HG03520 (cell line): Measurements from ENCODE around the gene GNAT1.
"Not testable (repeated sequence)": the region's sequence is repeated elsewhere in the genome, so short reads cannot be mapped to it uniquely, and the experiment has no call there.

Source experiments
- ATAC-seq: cut with Tn5 transposase; IDR thresholded peaks from one replicate; pipeline ENCODE4 v1.9.1; 2021; ENCODE audit warnings: mild to moderate bottlenecking, moderate library complexity; ENCODE audit not compliant: unreplicated experiment

The GNAT1 gene

GRCh38 chr3:50217681-50218080 is 26.3 kb downstream of the GNAT1 start:
- no peak for ATAC-seq

GRCh38 chr3:50218448-50218847 is 27.0 kb downstream of the GNAT1 start:
- ATAC-seq: no peak

- ATAC-seq: no peak
Measured at GRCh38 chr3:50219285-50219684, 27.9 kb downstream of the GNAT1 start.

- no peak for ATAC-seq
Measured at GRCh38 chr3:50220109-50220508, 28.7 kb downstream of the GNAT1 start.

GRCh38 chr3:50221051-50221410 is 29.6 kb downstream of the GNAT1 start:
- ATAC-seq: no peak

- ATAC-seq: no peak
Measured at GRCh38 chr3:50221411-50222168, 30.2 kb downstream of the GNAT1 start.

- ATAC-seq: no peak
Measured at GRCh38 chr3:50222169-50222528, 30.7 kb downstream of the GNAT1 start.

- no peak for ATAC-seq
Measured at GRCh38 chr3:50224639-50225038, 33.2 kb downstream of the GNAT1 start.

- ATAC-seq: no peak
Measured at GRCh38 chr3:50226888-50227389, 35.5 kb downstream of the GNAT1 start.

GRCh38 chr3:50227390-50228183 is 36.2 kb downstream of the GNAT1 start:
- ATAC-seq: peak; percentile 74

- not testable (repeated sequence) for ATAC-seq
Measured at GRCh38 chr3:50228184-50228763, 36.9 kb downstream of the GNAT1 start.

- ATAC-seq: no peak
Measured at GRCh38 chr3:50229490-50229889, 38.1 kb downstream of the GNAT1 start.

- ATAC-seq: no peak
Measured at GRCh38 chr3:50230104-50230793, 38.8 kb downstream of the GNAT1 start.

- no peak for ATAC-seq
Measured at GRCh38 chr3:50230794-50231125, 39.4 kb downstream of the GNAT1 start.

- no peak for ATAC-seq
Measured at GRCh38 chr3:50231581-50231980, 40.2 kb downstream of the GNAT1 start.

- no peak for ATAC-seq
Measured at GRCh38 chr3:50232303-50232702, 40.9 kb downstream of the GNAT1 start.

- no peak for ATAC-seq
Measured at GRCh38 chr3:50233176-50233575, 41.8 kb downstream of the GNAT1 start.

- ATAC-seq: peak; percentile 92
Measured at GRCh38 chr3:50235716-50236483, 44.5 kb downstream of the GNAT1 start, which contains the start of gene GNAI2. Gene GNAI2, plus strand, starts transcription at chr3:50236204. Its CDS starts 132 bp downstream, at chr3:50236336.

- no peak for ATAC-seq
Measured at GRCh38 chr3:50236484-50237132, 45.2 kb downstream of the GNAT1 start.

- no peak for ATAC-seq
Measured at GRCh38 chr3:50237133-50237651, 45.8 kb downstream of the GNAT1 start.
